Neural crest cell (in vitro differentiated cells): Measurements from ENCODE around the gene C1orf159. TPM values are rescaled to one million over a fixed set of nuclear protein-coding genes. Genes with fewer than 3 reads are reported as not detected.
"Not testable (repeated sequence)": the region's sequence is repeated elsewhere in the genome, so short reads cannot be mapped to it uniquely, and the experiment has no call there.

ENCODE experiments used
- DNase-seq: peaks from one replicate; pipeline ENCODE4 v3.0.0; 2021; ENCODE audit warnings: low read depth, mixed read lengths, low spot score
- H3K27ac Mint-ChIP-seq: one replicate; pipeline ENCODE4 v1.8.0; 2021; ENCODE audit warnings: mild to moderate bottlenecking, mixed read lengths; ENCODE audit not compliant: unreplicated experiment
- H3K27me3 Mint-ChIP-seq: 2 replicates; pipeline ENCODE4 v1.8.0; 2021; ENCODE audit warnings: low read depth, mild to moderate bottlenecking, mixed read lengths
- H3K36me3 Mint-ChIP-seq: 2 replicates; pipeline ENCODE4 v1.8.0; 2021; ENCODE audit warnings: low read depth, mild to moderate bottlenecking, mixed read lengths
- H3K4me1 Mint-ChIP-seq: 2 replicates; pipeline ENCODE4 v1.8.0; 2021; ENCODE audit warnings: mixed read lengths
- H3K4me3 Mint-ChIP-seq: one replicate; pipeline ENCODE4 v1.8.0; 2021; ENCODE audit warnings: mild to moderate bottlenecking, mixed read lengths
- H3K9me3 Mint-ChIP-seq: 2 replicates; pipeline ENCODE4 v1.8.0; 2021; ENCODE audit warnings: mixed read lengths
- CTCF ChIP-seq: fragments of 200-600 bp; sonication (generic); conservative IDR thresholded peaks from 2 replicates; pipeline ENCODE4 v1.5.0; 2021; ENCODE audit warnings: antibody characterized with exemption, mild to moderate bottlenecking
- total RNA-seq: library from RNA; stranded (reverse); gene quantifications from 2 replicates; pipeline ENCODE4 v1.2.1, GENCODE V29; 2021

The C1orf159 gene
- total RNA-seq, 1 donor from 2014 or later, result 26.1 TPM

GRCh38 chr1:1142844-1143243, 27.0 kb upstream of the C1orf159 start:
- Mint-ChIP-seq H3K4me3 (no peak overlapping the region), H3K4me1 (no peaks in the 10 kb centered on the region), H3K9me3 (no peaks in the 10 kb centered on the region), H3K27me3 (peaks cover 9% of the 10 kb centered on the region), H3K27ac (no peak overlapping the region), H3K36me3 (no peaks in the 10 kb centered on the region)
- DNase-seq, result no peak
- TF ChIP-seq CTCF, result no peak

- not testable (repeated sequence) for H3K9me3 Mint-ChIP-seq, H3K27ac Mint-ChIP-seq, H3K4me3 Mint-ChIP-seq, H3K4me1 Mint-ChIP-seq, H3K36me3 Mint-ChIP-seq, DNase-seq
- peaks cover 12% of the 10 kb centered on the region for H3K27me3 Mint-ChIP-seq
These were observed 26.5 kb upstream of the C1orf159 start for GRCh38 chr1:1142352-1142751.

GRCh38 chr1:1141911-1142250, 26.0 kb upstream of the C1orf159 start:
- Mint-ChIP-seq H3K27ac (no peak overlapping the region), H3K27me3 (peaks cover 13% of the 10 kb centered on the region), H3K4me1 (no peaks in the 10 kb centered on the region), H3K9me3 (no peaks in the 10 kb centered on the region), H3K36me3 (no peaks in the 10 kb centered on the region), H3K4me3 (no peak overlapping the region)
- DNase-seq, result no peak
- no peak for TF ChIP-seq CTCF

GRCh38 chr1:1141244-1141910, 25.5 kb upstream of the C1orf159 start:
- no peaks in the 10 kb centered on the region for H3K4me1 Mint-ChIP-seq
- H3K27me3 Mint-ChIP-seq, result peaks cover 13% of the 10 kb centered on the region
- no peak overlapping the region for H3K27ac Mint-ChIP-seq
- no peaks in the 10 kb centered on the region for H3K9me3 Mint-ChIP-seq
- TF ChIP-seq CTCF, result no peak
- no peak overlapping the region for H3K4me3 Mint-ChIP-seq
- no peaks in the 10 kb centered on the region for H3K36me3 Mint-ChIP-seq
- DNase-seq, result no peak

- no peak for DNase-seq
- no peaks in the 10 kb centered on the region for H3K36me3 Mint-ChIP-seq
- TF ChIP-seq CTCF, result no peak
- H3K4me1 Mint-ChIP-seq, result no peaks in the 10 kb centered on the region
- H3K27ac Mint-ChIP-seq, result no peak overlapping the region
- no peak overlapping the region for H3K4me3 Mint-ChIP-seq
- no peaks in the 10 kb centered on the region for H3K9me3 Mint-ChIP-seq
- H3K27me3 Mint-ChIP-seq, result peaks cover 13% of the 10 kb centered on the region
These were observed 24.8 kb upstream of the C1orf159 start for GRCh38 chr1:1140673-1141072.

- Mint-ChIP-seq H3K27ac (no peak overlapping the region), H3K4me1 (peaks cover 3% of the 10 kb centered on the region), H3K4me3 (no peak overlapping the region), H3K27me3 (peaks cover 15% of the 10 kb centered on the region), H3K36me3 (no peaks in the 10 kb centered on the region), H3K9me3 (no peaks in the 10 kb centered on the region)
- TF ChIP-seq CTCF, result no peak
- DNase-seq, result no peak
These were observed 21.6 kb upstream of the C1orf159 start for GRCh38 chr1:1137256-1138045.
